PFSK-1 (cell line): ENCODE measurements around the gene PLSCR3.

Experiments
- FOXP2 ChIP-seq: optimal IDR thresholded peaks from 2 replicates; pipeline ENCODE3; 2011; ENCODE audit warnings: borderline replicate concordance, control low read depth, inconsistent platforms; ENCODE audit not compliant: insufficient read depth; ENCODE audit errors: extremely low read length, extremely low read depth
- POLR2AphosphoS5 ChIP-seq: IDR thresholded peaks from 2 replicates; pipeline ENCODE4 v1.6.1; 2012; ENCODE audit warnings: low read depth, mild to moderate bottlenecking, control low read depth, low read length, moderate library complexity
- REST ChIP-seq, 2 experiments: IDR thresholded peaks; 2 replicates each; pipeline versions ENCODE4 v1.6.1 to v1.8.0; 2011 to 2012; ENCODE audit warnings: low read depth in 2 of 2, low read length in 2 of 2, control low read depth in 1 of 2, inconsistent platforms in 1 of 2, mild to moderate bottlenecking in 1 of 2, moderate library complexity in 1 of 2; ENCODE audit not compliant: insufficient read depth in 1 of 2
- TAF1 ChIP-seq: IDR thresholded peaks from 2 replicates; pipeline ENCODE4 v1.6.1; 2012; ENCODE audit warnings: low read length, control low read depth, borderline replicate concordance; ENCODE audit not compliant: insufficient read depth

GRCh38 chr17:7431231-7431630, 36.9 kb upstream of the PLSCR3 start:
- TF ChIP-seq POLR2AphosphoS5, result no peak
- TF ChIP-seq REST (IDR thresholded peaks at IDR 0.05; ENCODE audit: insufficient read depth in 1 of 2, low read depth in 2 of 2, low read length in 2 of 2), result no peak
- no peak for TF ChIP-seq TAF1
- no peak for TF ChIP-seq FOXP2
